GM12892 (cell line): Measurements from ENCODE around the gene FBXL15.
A peak's percentile ranks its signal among the peaks of the same experiment; 100 is the strongest.

Experiments used
- DNase-seq: peaks from one replicate; pipeline ENCODE4 v3.0.0; 2011; ENCODE audit not compliant: insufficient read length
- FAIRE-seq: peaks from 2 replicates; lab custom pipeline; 2011; peaks lifted over from hg19 to GRCh38; lab: Jason Lieb, UNC
- POLR2A ChIP-seq: IDR thresholded peaks from 2 replicates; pipeline ENCODE4 v1.6.1; 2011; ENCODE audit warnings: low read depth, low read length, control low read depth
- POLR2AphosphoS5 ChIP-seq: IDR thresholded peaks from 2 replicates; pipeline ENCODE4 v1.6.1; 2011; ENCODE audit warnings: low read depth, low read length, control low read depth
- TAF1 ChIP-seq: IDR thresholded peaks from 2 replicates; pipeline ENCODE4 v1.6.1; 2011; ENCODE audit warnings: low read depth, mild to moderate bottlenecking, control low read depth, low read length, borderline replicate concordance

FBXL15 gene

DNA sequence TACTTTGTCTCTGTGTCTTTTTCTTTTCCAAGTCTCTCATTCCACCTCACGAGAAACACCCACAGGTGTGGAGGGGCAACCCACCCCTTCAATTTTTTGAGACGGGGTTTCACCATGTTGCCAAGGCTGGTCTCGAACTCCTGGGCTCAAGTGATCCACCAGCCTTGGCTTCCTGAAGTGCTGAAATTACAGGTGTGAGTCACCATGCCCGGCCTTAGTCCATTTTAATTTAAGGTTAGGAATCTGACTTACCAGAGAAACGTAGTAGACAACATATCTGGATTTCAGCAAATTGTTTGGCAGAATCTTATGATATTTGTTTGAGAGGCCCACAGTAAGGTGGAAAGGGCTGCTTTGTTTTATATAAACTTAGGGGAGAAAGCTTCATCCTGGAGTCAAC, 28.3 kb upstream of the FBXL15 start:
- no peak for TF ChIP-seq TAF1
- TF ChIP-seq POLR2A: no peak
- no peak for TF ChIP-seq POLR2AphosphoS5
- FAIRE-seq: no peak

DNA sequence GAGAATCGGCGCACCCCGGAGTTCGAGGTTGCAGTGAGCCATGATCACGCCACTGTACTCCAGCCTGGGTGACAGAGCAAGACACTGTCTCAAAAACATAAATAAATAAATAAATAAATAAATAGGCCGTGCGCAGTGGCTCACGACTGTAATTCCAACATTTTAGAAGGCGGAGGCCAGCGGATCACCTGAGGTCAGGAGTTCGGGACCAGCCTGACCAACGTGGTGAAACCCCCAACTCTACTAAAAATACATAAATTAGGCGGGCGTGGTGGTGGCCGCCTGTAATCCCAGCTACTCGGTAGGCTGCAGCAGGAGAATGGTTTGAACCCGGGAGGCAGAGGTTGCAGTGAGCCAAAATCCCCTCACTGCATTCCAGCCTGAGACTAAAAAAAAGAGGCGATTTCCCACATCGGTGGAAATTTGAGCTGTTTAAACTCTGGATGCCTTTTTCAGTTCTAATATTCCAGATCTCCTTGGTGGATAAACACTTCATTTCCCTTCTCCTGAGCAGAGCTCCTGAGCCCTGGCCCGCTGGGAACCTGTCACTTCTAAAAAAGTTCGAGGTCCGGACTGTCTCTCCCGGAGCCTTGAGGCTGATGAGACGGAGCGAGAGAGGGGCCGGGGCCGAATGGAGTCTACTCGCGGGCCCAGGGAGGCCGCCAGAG, 27.1 kb upstream of the FBXL15 start:
- no peak for TF ChIP-seq POLR2A
- FAIRE-seq: no peak
- DNase-seq: no peak

More for the DNA sequence above, 28.3 kb upstream of the FBXL15 start:
- no peak for DNase-seq

DNA sequence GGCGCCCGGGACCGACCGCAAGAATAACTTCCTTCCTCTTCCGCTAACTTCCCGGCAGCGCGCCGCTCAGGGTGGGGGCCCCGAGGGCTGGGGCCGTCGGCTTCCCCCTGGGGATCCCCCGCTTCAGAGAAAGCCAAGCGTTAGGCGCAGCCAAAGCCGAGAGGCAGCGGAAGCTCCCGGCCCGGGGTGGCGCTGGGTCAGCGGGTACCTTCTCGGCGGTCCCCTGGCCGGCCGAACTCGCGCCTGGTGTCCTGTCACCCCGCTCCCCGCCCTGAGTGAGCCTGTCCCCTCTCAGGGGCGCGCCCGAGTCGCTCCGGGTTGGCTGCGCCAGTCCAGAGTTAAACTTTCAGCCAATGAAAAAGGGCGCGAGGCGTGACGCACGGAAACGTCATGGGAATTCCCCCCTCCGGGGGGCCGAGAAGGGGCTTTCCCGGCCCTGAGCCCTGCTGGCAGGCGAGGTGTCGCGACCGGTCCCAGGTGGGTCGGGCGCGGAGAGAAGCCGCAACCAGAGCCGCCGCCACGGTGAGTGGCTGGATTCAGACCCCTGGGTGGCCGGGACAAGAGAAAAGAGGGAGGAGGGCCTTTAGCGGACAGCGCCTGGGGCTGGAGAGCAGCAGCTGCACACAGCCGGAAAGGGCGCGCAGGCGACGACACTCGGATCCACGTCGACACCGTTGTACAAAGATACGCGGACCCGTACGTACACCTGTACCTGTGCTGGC, 26.4 kb upstream of the FBXL15 start:
- TF ChIP-seq POLR2A (peak; percentile 75), POLR2AphosphoS5 (no peak), TAF1 (peak; percentile 62; the same call in 1 of the 2 replicates)
- FAIRE-seq (peak; percentile 89), DNase-seq (peak; percentile 98)

DNA sequence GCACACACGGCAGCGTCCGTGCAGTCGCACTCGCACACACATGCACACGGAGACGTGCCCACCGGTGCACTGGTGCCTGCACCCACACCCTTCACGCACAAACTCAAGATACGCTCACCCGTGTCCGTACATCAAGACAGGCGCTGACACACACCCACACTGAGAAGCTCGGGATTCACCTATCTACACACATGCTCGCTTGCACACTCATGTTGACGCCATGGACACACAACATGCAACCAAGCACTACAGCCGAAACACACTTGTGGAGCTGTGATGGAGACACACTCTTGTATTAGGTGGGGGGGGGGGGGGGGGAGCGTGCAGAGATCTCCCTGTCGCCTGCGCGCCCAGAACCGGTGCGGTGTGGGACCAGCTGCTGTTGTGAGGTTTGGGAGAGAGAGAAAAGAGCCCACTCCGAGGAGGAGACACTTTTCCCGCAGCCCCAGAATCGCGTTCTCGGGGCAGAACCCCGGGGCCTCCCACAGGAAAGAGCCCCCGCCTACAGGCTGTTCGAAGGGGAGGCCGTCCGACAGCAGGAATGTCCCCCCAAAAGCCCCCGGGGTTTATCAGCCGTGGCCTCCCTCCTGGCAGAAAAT, 25.7 kb upstream of the FBXL15 start:
- TF ChIP-seq POLR2AphosphoS5 (peak; percentile 75), POLR2A (peak; percentile 3; the same call in 1 of the 2 replicates), TAF1 (peak; percentile 37; the same call in 1 of the 2 replicates)
- peak; percentile 9 for FAIRE-seq
- DNase-seq: no peak

DNA sequence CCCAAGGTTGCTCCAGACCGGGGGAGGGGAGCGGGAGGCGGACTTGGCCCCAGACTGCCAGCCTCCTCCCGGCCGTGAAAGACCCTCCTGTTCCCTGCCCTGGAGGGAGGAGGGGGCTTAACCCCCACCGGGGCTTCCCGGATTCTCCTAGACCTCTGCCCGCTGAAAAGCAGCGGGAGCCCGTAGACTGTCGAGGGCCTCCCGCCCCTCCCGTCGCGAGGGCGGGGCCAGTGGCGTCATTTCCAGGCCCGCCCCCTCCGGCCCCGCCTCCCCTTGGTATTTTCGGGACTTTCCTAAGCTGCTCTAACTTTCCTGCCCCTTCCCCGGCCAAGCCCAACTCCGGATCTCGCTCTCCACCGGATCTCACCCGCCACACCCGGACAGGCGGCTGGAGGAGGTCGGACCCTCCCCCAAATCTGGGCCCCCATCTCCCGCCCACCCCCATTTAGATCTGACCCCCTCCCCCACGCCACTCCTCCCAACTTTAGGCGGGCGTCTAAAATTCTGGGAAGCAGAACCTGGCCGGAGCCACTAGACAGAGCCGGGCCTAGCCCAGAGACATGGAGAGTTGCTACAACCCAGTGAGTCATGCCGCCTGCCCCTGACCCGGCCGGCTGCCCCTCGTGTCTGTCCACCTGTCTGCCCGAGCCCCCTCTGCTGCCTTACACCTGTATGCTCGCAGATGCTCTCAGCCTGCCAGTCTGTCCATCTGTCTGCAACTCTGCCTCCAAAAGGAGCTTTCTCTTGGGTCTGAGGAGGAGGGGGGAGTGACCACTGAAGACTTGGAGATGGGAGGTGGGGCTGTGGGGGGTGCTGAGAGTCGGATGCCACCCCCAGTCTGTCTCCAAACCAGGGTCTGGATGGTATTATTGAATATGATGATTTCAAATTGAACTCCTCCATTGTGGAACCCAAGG, 25.0 kb upstream of the FBXL15 start, which contains the start of gene NFKB2:
Gene NFKB2 (plus strand): TSS at position 306 of the 917 bp plus-strand sequence. CDS start 255 bp downstream, at position 561.
- peak; percentile 89 for FAIRE-seq
- TF ChIP-seq TAF1: peak; percentile 26; the same call in 1 of the 2 replicates
- no peak for TF ChIP-seq POLR2AphosphoS5

DNA sequence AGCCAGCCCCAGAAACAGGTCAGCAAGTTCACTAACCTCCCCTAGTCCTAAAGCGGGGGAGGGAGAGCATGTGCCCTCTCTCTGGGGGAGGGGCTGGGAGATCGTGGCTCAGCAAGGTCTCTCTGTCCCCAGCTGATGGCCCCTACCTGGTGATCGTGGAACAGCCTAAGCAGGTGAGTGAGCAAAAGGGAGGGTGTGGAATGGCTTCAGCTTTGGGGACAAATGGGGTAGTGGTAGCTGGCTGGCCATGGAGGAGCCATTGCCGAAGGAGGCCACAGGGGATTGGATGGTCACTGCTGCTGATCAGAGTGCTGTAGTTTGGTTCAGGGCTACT, 24.4 kb upstream of the FBXL15 start:
- no peak for TF ChIP-seq TAF1
- no peak for TF ChIP-seq POLR2A
- TF ChIP-seq POLR2AphosphoS5: no peak; the same call in 1 of the 2 replicates

More for the DNA sequence above, 25.0 kb upstream of the FBXL15 start, which contains the start of gene NFKB2:
- peak; percentile 87 for DNase-seq

DNA sequence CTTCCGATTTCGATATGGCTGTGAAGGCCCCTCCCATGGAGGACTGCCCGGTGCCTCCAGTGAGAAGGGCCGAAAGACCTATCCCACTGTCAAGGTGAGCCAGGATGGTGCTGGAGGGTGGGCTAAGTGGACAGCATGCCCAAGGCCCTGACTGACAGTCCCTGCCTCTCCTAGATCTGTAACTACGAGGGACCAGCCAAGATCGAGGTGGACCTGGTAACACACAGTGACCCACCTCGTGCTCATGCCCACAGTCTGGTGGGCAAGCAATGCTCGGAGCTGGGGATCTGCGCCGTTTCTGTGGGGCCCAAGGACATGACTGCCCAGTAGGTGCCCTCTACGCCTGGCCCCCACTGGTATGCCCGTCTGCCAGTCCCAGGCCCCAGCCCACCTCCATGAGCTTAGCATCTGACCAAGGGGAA, 23.9 kb upstream of the FBXL15 start:
- FAIRE-seq (no peak), DNase-seq (no peak)
- TF ChIP-seq POLR2A (no peak), POLR2AphosphoS5 (no peak), TAF1 (no peak)

More for the DNA sequence above, 24.4 kb upstream of the FBXL15 start:
- FAIRE-seq (peak; percentile 40), DNase-seq (no peak)

DNA sequence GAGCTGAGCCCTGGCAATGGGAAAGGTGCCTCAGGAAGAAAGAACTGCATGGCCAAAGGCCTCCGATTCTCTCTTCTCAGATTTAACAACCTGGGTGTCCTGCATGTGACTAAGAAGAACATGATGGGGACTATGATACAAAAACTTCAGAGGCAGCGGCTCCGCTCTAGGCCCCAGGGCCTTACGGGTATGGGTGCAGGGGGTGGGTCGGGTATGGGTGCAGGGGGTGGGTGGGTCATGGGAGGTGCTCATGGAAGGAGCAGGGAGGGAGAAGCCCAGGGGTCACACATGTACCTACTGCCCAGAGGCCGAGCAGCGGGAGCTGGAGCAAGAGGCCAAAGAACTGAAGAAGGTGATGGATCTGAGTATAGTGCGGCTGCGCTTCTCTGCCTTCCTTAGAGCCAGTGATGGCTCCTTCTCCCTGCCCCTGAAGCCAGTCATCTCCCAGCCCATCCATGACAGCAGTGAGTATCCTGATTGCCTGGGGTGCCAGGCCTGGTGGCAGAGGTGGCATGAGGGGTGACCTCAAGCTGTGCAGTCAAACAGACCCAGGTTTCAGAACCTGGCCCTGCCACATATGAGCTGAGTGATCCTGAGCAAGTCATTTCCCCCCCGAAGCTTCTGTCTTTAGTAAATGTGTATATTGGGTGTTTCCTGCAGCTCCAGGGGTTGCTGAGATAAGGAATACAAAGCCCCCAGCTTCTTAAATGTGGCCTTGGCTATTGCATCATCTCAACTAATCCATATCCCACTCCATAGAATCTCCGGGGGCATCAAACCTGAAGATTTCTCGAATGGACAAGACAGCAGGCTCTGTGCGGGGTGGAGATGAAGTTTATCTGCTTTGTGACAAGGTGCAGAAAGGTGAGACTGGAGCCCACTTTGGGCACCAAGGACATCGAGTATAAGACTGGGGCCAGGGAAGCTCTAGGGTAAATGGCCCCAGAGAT, 23.1 kb upstream of the FBXL15 start:
- FAIRE-seq (no peak), DNase-seq (no peak)
- TF ChIP-seq TAF1 (no peak), POLR2A (peak; percentile 18; the same call in 1 of the 2 replicates), POLR2AphosphoS5 (no peak)

DNA sequence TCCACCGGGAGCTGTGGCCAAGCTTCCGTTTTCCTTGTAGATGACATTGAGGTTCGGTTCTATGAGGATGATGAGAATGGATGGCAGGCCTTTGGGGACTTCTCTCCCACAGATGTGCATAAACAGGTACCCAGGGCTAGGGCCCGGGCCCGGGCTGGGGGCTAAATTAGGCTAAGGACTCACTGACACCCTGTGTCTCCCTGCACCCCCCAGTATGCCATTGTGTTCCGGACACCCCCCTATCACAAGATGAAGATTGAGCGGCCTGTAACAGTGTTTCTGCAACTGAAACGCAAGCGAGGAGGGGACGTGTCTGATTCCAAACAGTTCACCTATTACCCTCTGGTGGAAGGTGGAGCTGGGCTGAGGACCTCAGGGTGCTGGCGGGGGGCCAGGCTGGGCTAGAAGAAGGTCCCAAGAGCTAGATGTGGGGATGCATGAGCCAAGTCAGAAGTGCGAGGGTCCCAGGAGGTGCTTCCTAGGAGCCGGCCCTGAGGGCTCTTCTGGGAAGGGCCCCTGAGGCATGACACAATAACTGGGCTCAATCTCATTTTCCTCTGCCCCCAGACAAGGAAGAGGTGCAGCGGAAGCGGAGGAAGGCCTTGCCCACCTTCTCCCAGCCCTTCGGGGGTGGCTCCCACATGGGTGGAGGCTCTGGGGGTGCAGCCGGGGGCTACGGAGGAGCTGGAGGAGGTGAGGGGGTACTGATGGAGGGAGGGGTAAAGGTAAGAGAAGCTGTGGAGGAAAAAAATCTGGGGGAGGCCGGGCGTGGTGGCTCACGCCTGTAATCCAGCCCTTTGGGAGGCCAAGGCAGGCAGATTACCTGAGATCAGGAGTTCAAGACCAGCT, 22.2 kb upstream of the FBXL15 start:
- FAIRE-seq: no peak
- no peak for DNase-seq
- TF ChIP-seq POLR2AphosphoS5 (no peak), TAF1 (no peak), POLR2A (no peak; the same call in 1 of the 2 replicates)
